ENCODE results near the gene ZNF536.
"Not testable (repeated sequence)": the region's sequence is repeated elsewhere in the genome, so short reads cannot be mapped to it uniquely, and the experiment has no call there.

The ZNF536 gene

GRCh38 chr19:30452931-30453330 is 80.7 kb downstream of the ZNF536 start:
- Histone ChIP-seq H3K36me3 (ENCODE audit: control insufficient read depth, insufficient read depth, low read length) (no peaks in the 10 kb centered on the region), H3K27ac (ENCODE audit: insufficient read depth, low read length, poor library complexity, severe bottlenecking) (no peak overlapping the region), H3K27me3 (replicated peaks; ENCODE audit: control insufficient read depth, insufficient read depth, low read length, poor library complexity, severe bottlenecking) (no peaks in the 10 kb centered on the region), H3K4me3 (ENCODE audit: insufficient read depth, low read depth, low read length, poor library complexity, severe bottlenecking) (no peak overlapping the region), H3K4me1 (ENCODE audit: control insufficient read depth, insufficient read depth, low read length, poor library complexity, severe bottlenecking) (no peaks in the 10 kb centered on the region), H3K9me3 (ENCODE audit: control insufficient read depth, low read length) (no peaks in the 10 kb centered on the region)
- DNase-seq, result no peak

GRCh38 chr19:30453743-30454142 is 81.6 kb downstream of the ZNF536 start:
- Histone ChIP-seq H3K9me3 (ENCODE audit: control insufficient read depth, low read length) (no peaks in the 10 kb centered on the region), H3K27me3 (replicated peaks; ENCODE audit: control insufficient read depth, insufficient read depth, low read length, poor library complexity, severe bottlenecking) (no peaks in the 10 kb centered on the region), H3K4me3 (ENCODE audit: insufficient read depth, low read depth, low read length, poor library complexity, severe bottlenecking) (no peak overlapping the region), H3K4me1 (ENCODE audit: control insufficient read depth, insufficient read depth, low read length, poor library complexity, severe bottlenecking) (no peaks in the 10 kb centered on the region), H3K27ac (ENCODE audit: insufficient read depth, low read length, poor library complexity, severe bottlenecking) (no peak overlapping the region), H3K36me3 (ENCODE audit: control insufficient read depth, insufficient read depth, low read length) (no peaks in the 10 kb centered on the region)
- no peak for DNase-seq

- H3K27me3 ChIP-seq (replicated peaks; ENCODE audit: control insufficient read depth, insufficient read depth, low read length, poor library complexity, severe bottlenecking), result no peaks in the 10 kb centered on the region
- no peak overlapping the region for H3K4me3 ChIP-seq (ENCODE audit: insufficient read depth, low read depth, low read length, poor library complexity, severe bottlenecking)
- no peak for DNase-seq
- H3K4me1 ChIP-seq (ENCODE audit: control insufficient read depth, insufficient read depth, low read length, poor library complexity, severe bottlenecking), result no peaks in the 10 kb centered on the region
- no peaks in the 10 kb centered on the region for H3K36me3 ChIP-seq (ENCODE audit: control insufficient read depth, insufficient read depth, low read length)
- no peaks in the 10 kb centered on the region for H3K9me3 ChIP-seq (ENCODE audit: control insufficient read depth, low read length)
- H3K27ac ChIP-seq (ENCODE audit: insufficient read depth, low read length, poor library complexity, severe bottlenecking), result no peak overlapping the region
Measured at GRCh38 chr19:30455881-30456280, 83.7 kb downstream of the ZNF536 start.

GRCh38 chr19:30457484-30457883 is 85.3 kb downstream of the ZNF536 start:
- no peak for DNase-seq
- no peaks in the 10 kb centered on the region for H3K4me1 ChIP-seq (ENCODE audit: control insufficient read depth, insufficient read depth, low read length, poor library complexity, severe bottlenecking)
- H3K9me3 ChIP-seq (ENCODE audit: control insufficient read depth, low read length), result no peaks in the 10 kb centered on the region
- H3K36me3 ChIP-seq (ENCODE audit: control insufficient read depth, insufficient read depth, low read length), result no peaks in the 10 kb centered on the region
- H3K27ac ChIP-seq (ENCODE audit: insufficient read depth, low read length, poor library complexity, severe bottlenecking), result no peak overlapping the region
- H3K27me3 ChIP-seq (replicated peaks; ENCODE audit: control insufficient read depth, insufficient read depth, low read length, poor library complexity, severe bottlenecking), result no peaks in the 10 kb centered on the region
- no peak overlapping the region for H3K4me3 ChIP-seq (ENCODE audit: insufficient read depth, low read depth, low read length, poor library complexity, severe bottlenecking)

GRCh38 chr19:30459859-30460258 is 87.7 kb downstream of the ZNF536 start:
- DNase-seq, result no peak
- no peak overlapping the region for H3K27ac ChIP-seq (ENCODE audit: insufficient read depth, low read length, poor library complexity, severe bottlenecking)
- H3K36me3 ChIP-seq (ENCODE audit: control insufficient read depth, insufficient read depth, low read length), result no peaks in the 10 kb centered on the region
- no peaks in the 10 kb centered on the region for H3K4me1 ChIP-seq (ENCODE audit: control insufficient read depth, insufficient read depth, low read length, poor library complexity, severe bottlenecking)
- H3K4me3 ChIP-seq (ENCODE audit: insufficient read depth, low read depth, low read length, poor library complexity, severe bottlenecking), result no peak overlapping the region
- H3K27me3 ChIP-seq (replicated peaks; ENCODE audit: control insufficient read depth, insufficient read depth, low read length, poor library complexity, severe bottlenecking), result no peaks in the 10 kb centered on the region
- no peaks in the 10 kb centered on the region for H3K9me3 ChIP-seq (ENCODE audit: control insufficient read depth, low read length)

GRCh38 chr19:30464162-30464561 is 92.0 kb downstream of the ZNF536 start:
- Histone ChIP-seq H3K9me3 (ENCODE audit: control insufficient read depth, low read length) (no peaks in the 10 kb centered on the region), H3K27ac (ENCODE audit: insufficient read depth, low read length, poor library complexity, severe bottlenecking) (no peak overlapping the region), H3K27me3 (replicated peaks; ENCODE audit: control insufficient read depth, insufficient read depth, low read length, poor library complexity, severe bottlenecking) (no peaks in the 10 kb centered on the region), H3K4me1 (ENCODE audit: control insufficient read depth, insufficient read depth, low read length, poor library complexity, severe bottlenecking) (no peaks in the 10 kb centered on the region), H3K36me3 (ENCODE audit: control insufficient read depth, insufficient read depth, low read length) (no peaks in the 10 kb centered on the region), H3K4me3 (ENCODE audit: insufficient read depth, low read depth, low read length, poor library complexity, severe bottlenecking) (no peak overlapping the region)
- DNase-seq, result no peak

GRCh38 chr19:30466598-30466997 is 94.4 kb downstream of the ZNF536 start:
- not testable (repeated sequence) for H3K27me3 ChIP-seq (replicated peaks; ENCODE audit: control insufficient read depth, insufficient read depth, low read length, poor library complexity, severe bottlenecking); H3K9me3 ChIP-seq (ENCODE audit: control insufficient read depth, low read length); DNase-seq; H3K4me3 ChIP-seq (ENCODE audit: insufficient read depth, low read depth, low read length, poor library complexity, severe bottlenecking); H3K36me3 ChIP-seq (ENCODE audit: control insufficient read depth, insufficient read depth, low read length); H3K27ac ChIP-seq (ENCODE audit: insufficient read depth, low read length, poor library complexity, severe bottlenecking); H3K4me1 ChIP-seq (ENCODE audit: control insufficient read depth, insufficient read depth, low read length, poor library complexity, severe bottlenecking)

- no peaks in the 10 kb centered on the region for H3K27me3 ChIP-seq (replicated peaks; ENCODE audit: control insufficient read depth, insufficient read depth, low read length, poor library complexity, severe bottlenecking)
- H3K9me3 ChIP-seq (ENCODE audit: control insufficient read depth, low read length), result no peaks in the 10 kb centered on the region
- no peak for DNase-seq
- H3K4me1 ChIP-seq (ENCODE audit: control insufficient read depth, insufficient read depth, low read length, poor library complexity, severe bottlenecking), result no peaks in the 10 kb centered on the region
- no peak overlapping the region for H3K4me3 ChIP-seq (ENCODE audit: insufficient read depth, low read depth, low read length, poor library complexity, severe bottlenecking)
- H3K36me3 ChIP-seq (ENCODE audit: control insufficient read depth, insufficient read depth, low read length), result no peaks in the 10 kb centered on the region
- no peak overlapping the region for H3K27ac ChIP-seq (ENCODE audit: insufficient read depth, low read length, poor library complexity, severe bottlenecking)
Measured at GRCh38 chr19:30467239-30467638, 95.1 kb downstream of the ZNF536 start.

- Histone ChIP-seq H3K4me1 (ENCODE audit: control insufficient read depth, insufficient read depth, low read length, poor library complexity, severe bottlenecking) (no peaks in the 10 kb centered on the region), H3K36me3 (ENCODE audit: control insufficient read depth, insufficient read depth, low read length) (no peaks in the 10 kb centered on the region), H3K27me3 (replicated peaks; ENCODE audit: control insufficient read depth, insufficient read depth, low read length, poor library complexity, severe bottlenecking) (no peaks in the 10 kb centered on the region), H3K9me3 (ENCODE audit: control insufficient read depth, low read length) (no peaks in the 10 kb centered on the region), H3K27ac (ENCODE audit: insufficient read depth, low read length, poor library complexity, severe bottlenecking) (no peak overlapping the region), H3K4me3 (ENCODE audit: insufficient read depth, low read depth, low read length, poor library complexity, severe bottlenecking) (no peak overlapping the region)
- DNase-seq, result no peak
Measured at GRCh38 chr19:30469774-30470173, 97.6 kb downstream of the ZNF536 start.

GRCh38 chr19:30471441-30471840 is 99.3 kb downstream of the ZNF536 start:
- Histone ChIP-seq H3K4me1 (ENCODE audit: control insufficient read depth, insufficient read depth, low read length, poor library complexity, severe bottlenecking) (no peaks in the 10 kb centered on the region), H3K27ac (ENCODE audit: insufficient read depth, low read length, poor library complexity, severe bottlenecking) (no peak overlapping the region), H3K27me3 (replicated peaks; ENCODE audit: control insufficient read depth, insufficient read depth, low read length, poor library complexity, severe bottlenecking) (no peaks in the 10 kb centered on the region), H3K36me3 (ENCODE audit: control insufficient read depth, insufficient read depth, low read length) (no peaks in the 10 kb centered on the region), H3K4me3 (ENCODE audit: insufficient read depth, low read depth, low read length, poor library complexity, severe bottlenecking) (no peak overlapping the region), H3K9me3 (ENCODE audit: control insufficient read depth, low read length) (no peaks in the 10 kb centered on the region)
- no peak for DNase-seq

GRCh38 chr19:30473334-30473867 is 101.2 kb downstream of the ZNF536 start:
- Histone ChIP-seq H3K9me3 (ENCODE audit: control insufficient read depth, low read length) (no peaks in the 10 kb centered on the region), H3K36me3 (ENCODE audit: control insufficient read depth, insufficient read depth, low read length) (no peaks in the 10 kb centered on the region), H3K4me1 (ENCODE audit: control insufficient read depth, insufficient read depth, low read length, poor library complexity, severe bottlenecking) (no peaks in the 10 kb centered on the region), H3K27me3 (replicated peaks; ENCODE audit: control insufficient read depth, insufficient read depth, low read length, poor library complexity, severe bottlenecking) (no peaks in the 10 kb centered on the region), H3K27ac (ENCODE audit: insufficient read depth, low read length, poor library complexity, severe bottlenecking) (no peak overlapping the region), H3K4me3 (ENCODE audit: insufficient read depth, low read depth, low read length, poor library complexity, severe bottlenecking) (no peak overlapping the region)
- no peak for DNase-seq

Measured in effector memory CD4-positive, alpha-beta T cell (primary cell).